Measurements from ENCODE around the gene RASAL3. TPM values are rescaled to one million over a fixed set of nuclear protein-coding genes. Genes with fewer than 3 reads are reported as not detected.

RASAL3 gene
- total and polyA plus RNA-seq, 2 of the 4 experiments (the other 2 are of a cell fraction), result 0.07 TPM; not detected in 1

- dilution Hi-C loops (cut with HindIII; ENCODE audit: low sequenced_read_pairs, unreplicated experiment), result no loop called here
- H2AK5ac ChIP-seq (ENCODE audit: low read depth, low read length), result peak overlapping the region; percentile 68; the same call in 1 of the 2 replicates
- WGBS, 2 experiments (ENCODE audit: extremely low coverage in 2 of 2, insufficient read length in 1 of 2), result 2% methylated on average over 25 of the region's 75 CpGs; no CpG with 5 or more reads in 1 of the 2 experiments
- peak overlapping the region; percentile 31 for H2BK120ac ChIP-seq (ENCODE audit: low read depth, low read length)
- ChIA-PET CTCF (interaction anchor here (0.7 to 1.3 kb wide), 2 partner anchors 123 to 307 kb away, joined by 3 to 4 read pairs; no protein-coding TSS in a partner anchor), POLR2A (ENCODE audit: unreplicated experiment) (interaction anchor here (0.8 to 1.4 kb wide), 3 partner anchors 12 to 15 kb away, joined by 3 to 4 read pairs (median 3); partner anchors contain the start of gene AKAP8L)
- peak overlapping the region; percentile 87 to 90 for H4K8ac ChIP-seq (ENCODE audit: low read depth in 2 of 2, low read length in 2 of 2)
- no peaks in the 10 kb centered on the region for H3K9me3 ChIP-seq (ENCODE audit: control insufficient read depth, insufficient read depth, low read length)
- peak overlapping the region; percentile 71 for H4K5ac ChIP-seq (ENCODE audit: low read depth, low read length)
- peaks cover 12% of the 10 kb centered on the region; the same call in 1 of the 2 replicates for H3K9me1 ChIP-seq (ENCODE audit: insufficient read depth, low read length)
- intact Hi-C loops (cut with micrococcal nuclease), result loop anchor here (5.0 kb wide), 1 partner anchor 124 kb away; no protein-coding TSS in a partner anchor
- H3K4me1 ChIP-seq (ENCODE audit: control insufficient read depth, insufficient read depth, low read length), result peaks cover 30% of the 10 kb centered on the region
- in situ Hi-C loops (cut with MboI; ENCODE audit: low sequenced_read_pairs), result loop anchor here (25.0 kb wide), 1 partner anchor 871 kb away; the partner anchor contains the start of gene NDUFB7
- H3K18ac ChIP-seq (ENCODE audit: low read depth, low read length), result peak overlapping the region; percentile 11
- peak; percentile 94 for ATAC-seq (ENCODE audit: low read depth)
- H3K56ac ChIP-seq (ENCODE audit: extremely low read depth, insufficient read depth, low read length), result peak overlapping the region; percentile 78
- peak; percentile 87 for DNase-seq
- peak overlapping the region; percentile 67 for H3K4me2 ChIP-seq (ENCODE audit: low read depth, low read length)
- H3K79me1 ChIP-seq (ENCODE audit: low read depth in 1 of 2, low read length in 2 of 2), result peaks cover 7 to 39% of the 10 kb centered on the region in 2 experiments; a peak in 3 of 4 replicates
- peak overlapping the region; percentile 97 for H2AFZ ChIP-seq (replicated peaks; ENCODE audit: low read length, poor library complexity)
- no peaks in the 10 kb centered on the region for H3K27me3 ChIP-seq (ENCODE audit: control insufficient read depth, insufficient read depth, low read length)
- peak overlapping the region; percentile 88 for H3K4ac ChIP-seq (ENCODE audit: low read depth, low read length)
- peak overlapping the region; percentile 97 for H2AK9ac ChIP-seq (replicated peaks; ENCODE audit: low read depth, low read length, poor library complexity)
- H3K4me3 ChIP-seq (ENCODE audit: insufficient read depth, low read depth, low read length), result peak overlapping the region; percentile 51
- peak overlapping the region; percentile 48 for H3K27ac ChIP-seq (ENCODE audit: insufficient read depth, low read length)
- peak overlapping the region; percentile 93 for H3K14ac ChIP-seq (replicated peaks; ENCODE audit: low read depth, low read length)
- no TSS peak for BruUV-seq (replicated peaks)
- H4K20me1 ChIP-seq (ENCODE audit: insufficient read depth, low read length), result peaks cover 32% of the 10 kb centered on the region
- peak overlapping the region; percentile 23 for H3K9ac ChIP-seq (ENCODE audit: low read depth, low read length)
- H4K91ac ChIP-seq (ENCODE audit: insufficient read depth, low read depth, low read length), result peak overlapping the region; percentile 74
- H3K36me3 ChIP-seq (ENCODE audit: control insufficient read depth, insufficient read depth, low read length), result peaks cover 11% of the 10 kb centered on the region; the same call in 1 of the 2 replicates
- H2BK5ac ChIP-seq (ENCODE audit: low read depth, low read length, poor library complexity, severe bottlenecking), result peak overlapping the region; percentile 57
- peak overlapping the region; percentile 70 for H3K23ac ChIP-seq (ENCODE audit: low read depth, low read length)
- H2BK15ac ChIP-seq (ENCODE audit: low read depth, low read length), result peak overlapping the region; percentile 21; the same call in 1 of the 3 replicates
- H2BK20ac ChIP-seq (ENCODE audit: low read depth, low read length), result no peak overlapping the region
- TF ChIP-seq CEBPB (IDR thresholded peaks at IDR 0.05; ENCODE audit: low read depth, low read length) (no peak), BHLHE40 (IDR thresholded peaks at IDR 0.05; ENCODE audit: low read depth, low read length) (peak; percentile 73), RAD21 (IDR thresholded peaks at IDR 0.05; ENCODE audit: low read length) (no peak; the same call in 1 of the 2 replicates), NFE2L2 (IDR thresholded peaks at IDR 0.05; ENCODE audit: low read depth, low read length) (no peak), ELK1 (IDR thresholded peaks at IDR 0.05; ENCODE audit: borderline replicate concordance, low read depth, low read length) (no peak), MAFK (IDR thresholded peaks at IDR 0.05; ENCODE audit: low read depth, low read length) (no peak), POLR2A (IDR thresholded peaks at IDR 0.05; ENCODE audit: low read depth, low read length) (peak; percentile 61; the same call in 1 of the 2 replicates), RFX5 (IDR thresholded peaks at IDR 0.05; ENCODE audit: low read depth, low read length) (no peak), RCOR1 (IDR thresholded peaks at IDR 0.05; ENCODE audit: insufficient replicate concordance, low read length) (no peak), FOS (IDR thresholded peaks at IDR 0.05; ENCODE audit: low read depth, low read length) (no peak)
- TF ChIP-seq, protein P1, sequence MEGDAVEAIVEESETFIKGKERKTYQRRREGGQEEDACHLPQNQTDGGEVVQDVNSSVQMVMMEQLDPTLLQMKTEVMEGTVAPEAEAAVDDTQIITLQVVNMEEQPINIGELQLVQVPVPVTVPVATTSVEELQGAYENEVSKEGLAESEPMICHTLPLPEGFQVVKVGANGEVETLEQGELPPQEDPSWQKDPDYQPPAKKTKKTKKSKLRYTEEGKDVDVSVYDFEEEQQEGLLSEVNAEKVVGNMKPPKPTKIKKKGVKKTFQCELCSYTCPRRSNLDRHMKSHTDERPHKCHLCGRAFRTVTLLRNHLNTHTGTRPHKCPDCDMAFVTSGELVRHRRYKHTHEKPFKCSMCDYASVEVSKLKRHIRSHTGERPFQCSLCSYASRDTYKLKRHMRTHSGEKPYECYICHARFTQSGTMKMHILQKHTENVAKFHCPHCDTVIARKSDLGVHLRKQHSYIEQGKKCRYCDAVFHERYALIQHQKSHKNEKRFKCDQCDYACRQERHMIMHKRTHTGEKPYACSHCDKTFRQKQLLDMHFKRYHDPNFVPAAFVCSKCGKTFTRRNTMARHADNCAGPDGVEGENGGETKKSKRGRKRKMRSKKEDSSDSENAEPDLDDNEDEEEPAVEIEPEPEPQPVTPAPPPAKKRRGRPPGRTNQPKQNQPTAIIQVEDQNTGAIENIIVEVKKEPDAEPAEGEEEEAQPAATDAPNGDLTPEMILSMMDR (conservative IDR thresholded peaks at IDR 0.05; ENCODE audit: low read depth, low read length), result no peak
- TF ChIP-seq, protein P2, sequence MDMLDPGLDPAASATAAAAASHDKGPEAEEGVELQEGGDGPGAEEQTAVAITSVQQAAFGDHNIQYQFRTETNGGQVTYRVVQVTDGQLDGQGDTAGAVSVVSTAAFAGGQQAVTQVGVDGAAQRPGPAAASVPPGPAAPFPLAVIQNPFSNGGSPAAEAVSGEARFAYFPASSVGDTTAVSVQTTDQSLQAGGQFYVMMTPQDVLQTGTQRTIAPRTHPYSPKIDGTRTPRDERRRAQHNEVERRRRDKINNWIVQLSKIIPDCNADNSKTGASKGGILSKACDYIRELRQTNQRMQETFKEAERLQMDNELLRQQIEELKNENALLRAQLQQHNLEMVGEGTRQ (IDR thresholded peaks at IDR 0.05; ENCODE audit: low read depth, low read length), result peak; percentile 68
These were observed 31.5 kb downstream of the RASAL3 start for GRCh38 chr19:15432629-15433518.
